H1 (cell line): ENCODE results near the gene KIF13A. TPM values are rescaled to one million over a fixed set of nuclear protein-coding genes. Genes with fewer than 3 reads are reported as not detected.

Experiments used
- CTCF ChIA-PET: fragments of 300-600 bp; sonication (Branson Sonifier 250); formaldehyde crosslinking; loops from one replicate; lab custom pipeline; 2021; ENCODE audit not compliant: partially characterized antibody; lab: Charles Lee
- POLR2A ChIA-PET: fragments of 300-600 bp; sonication (Branson Sonifier 250); formaldehyde crosslinking; loops from one replicate; lab custom pipeline; 2021; ENCODE audit warnings: inconsistent platforms; ENCODE audit not compliant: partially characterized antibody; lab: Charles Lee
- DNase-seq, 2 experiments: peaks; one replicate each; pipeline versions ENCODE4 v3.0.0 to v3.0.0-alpha.2; 2010 to 2022; ENCODE audit warnings: low spot score in 2 of 2, low read depth in 1 of 2, mixed read lengths in 1 of 2
- FAIRE-seq: peaks from 2 replicates; lab custom pipeline; 2011; peaks lifted over from hg19 to GRCh38; lab: Jason Lieb, UNC
- H2AFZ ChIP-seq: 2 replicates; pipeline ENCODE4 v1.8.1; 2012; ENCODE audit warnings: low read length, inconsistent platforms
- H2AK5ac ChIP-seq: 2 replicates; pipeline ENCODE4 v1.6.1; 2013; ENCODE audit warnings: low read depth, low read length
- H2BK120ac ChIP-seq: replicated peaks from 2 replicates; pipeline ENCODE3; 2013; ENCODE audit warnings: low read depth, low read length, inconsistent platforms
- H2BK12ac ChIP-seq: 2 replicates; pipeline ENCODE4 v1.6.1; 2013; ENCODE audit warnings: low read depth, low read length
- H2BK15ac ChIP-seq: 2 replicates; pipeline ENCODE4 v1.6.1; 2013; ENCODE audit warnings: low read length
- H2BK20ac ChIP-seq: 2 replicates; pipeline ENCODE4 v1.6.1; 2013; ENCODE audit warnings: low read length
- H2BK5ac ChIP-seq: 2 replicates; pipeline ENCODE4 v1.6.1; 2013; ENCODE audit warnings: low read depth, low read length
- H3K14ac ChIP-seq: 2 replicates; pipeline ENCODE4 v1.6.1; 2013; ENCODE audit warnings: inconsistent platforms; ENCODE audit not compliant: insufficient read length
- H3K18ac ChIP-seq: 2 replicates; pipeline ENCODE4 v1.6.1; 2013; ENCODE audit warnings: low read length; ENCODE audit errors: extremely low read depth
- H3K23ac ChIP-seq: 2 replicates; pipeline ENCODE4 v1.6.1; 2013; ENCODE audit warnings: inconsistent platforms; ENCODE audit not compliant: insufficient read length
- H3K23me2 ChIP-seq: 2 replicates; pipeline ENCODE4 v1.6.1; 2013; ENCODE audit warnings: low read depth, low read length
- H3K27ac ChIP-seq: 2 replicates; pipeline ENCODE4 v1.6.1; 2011; ENCODE audit warnings: low read depth, low read length, inconsistent platforms
- H3K27me3 ChIP-seq, 4 experiments: replicated peaks in 1 of 4; 1 replicate in 1 of 4; 2 replicates in 3 of 4; pipeline versions ENCODE4 v1.6.1 to v1.8.1; 2011 to 2013; ENCODE audit warnings: low read length in 3 of 4, mild to moderate bottlenecking in 3 of 4, inconsistent platforms in 2 of 4, mixed read lengths in 2 of 4, moderate library complexity in 1 of 4; ENCODE audit not compliant: control insufficient read depth in 3 of 4, insufficient read depth in 3 of 4; ENCODE audit errors: extremely low read depth in 1 of 4
- H3K36me3 ChIP-seq, 4 experiments: 2 replicates each; pipeline versions ENCODE4 v1.6.1 to v1.8.1; 2011 to 2013; ENCODE audit warnings: mild to moderate bottlenecking in 4 of 4, low read length in 3 of 4, moderate library complexity in 2 of 4, control low read depth in 1 of 4, inconsistent platforms in 1 of 4; ENCODE audit not compliant: insufficient read depth in 4 of 4, control insufficient read depth in 2 of 4
- H3K4ac ChIP-seq: replicated peaks from 2 replicates; pipeline ENCODE3; 2013; ENCODE audit warnings: low read length, low read depth, mixed read lengths, inconsistent platforms; ENCODE audit not compliant: insufficient read length
- H3K4me1 ChIP-seq, 4 experiments: replicated peaks in 1 of 4; 1 replicate in 1 of 4; 2 replicates in 3 of 4; pipeline versions ENCODE4 v1.6.1 to v1.8.1; 2011 to 2013; ENCODE audit warnings: low read length in 3 of 4, inconsistent platforms in 2 of 4, mixed read lengths in 1 of 4; ENCODE audit not compliant: insufficient read depth in 4 of 4, control insufficient read depth in 3 of 4
- H3K4me2 ChIP-seq, 2 experiments: 2 replicates each; pipeline versions ENCODE4 v1.6.1 to v1.8.1; 2011 to 2013; ENCODE audit warnings: low read depth in 2 of 2, low read length in 2 of 2, control low read depth in 1 of 2, inconsistent platforms in 1 of 2, mild to moderate bottlenecking in 1 of 2; ENCODE audit not compliant: insufficient read depth in 1 of 2
- H3K4me3 ChIP-seq, 4 experiments: fragments of 200-600, 300-600 bp in 1 of 4; sonication (generic), shearing (Covaris generic), sonication (Bioruptor Twin) in 1 of 4; 2 replicates each; pipeline versions ENCODE4 v1.5.1 to v1.8.1; 2011 to 2016; ENCODE audit warnings: low read length in 4 of 4, low read depth in 3 of 4, control low read depth in 2 of 4, inconsistent platforms in 2 of 4, mild to moderate bottlenecking in 2 of 4, mixed read lengths in 1 of 4, moderate library complexity in 1 of 4; ENCODE audit not compliant: insufficient read depth in 2 of 4; ENCODE audit errors: extremely low read depth in 1 of 4
- H3K56ac ChIP-seq: replicated peaks from 2 replicates; pipeline ENCODE3; 2013; ENCODE audit warnings: low read depth, mild to moderate bottlenecking, mixed read lengths, low read length, inconsistent platforms; ENCODE audit not compliant: insufficient read length
- H3K79me1 ChIP-seq: 2 replicates; pipeline ENCODE4 v1.6.1; 2013; ENCODE audit warnings: low read depth, low read length, control low read depth
- H3K79me2 ChIP-seq, 2 experiments: 2 replicates each; pipeline versions ENCODE4 v1.6.1 to v1.8.1; 2012 to 2013; ENCODE audit warnings: low read length in 2 of 2, mild to moderate bottlenecking in 2 of 2, inconsistent platforms in 1 of 2; ENCODE audit not compliant: insufficient read depth in 2 of 2, control insufficient read depth in 1 of 2
- H3K9ac ChIP-seq, 4 experiments: replicated peaks in 1 of 4; 1 replicate in 1 of 4; 2 replicates in 3 of 4; pipeline versions ENCODE4 v1.6.1 to v1.8.1; 2011 to 2013; ENCODE audit warnings: low read depth in 3 of 4, low read length in 3 of 4, control low read depth in 2 of 4, mild to moderate bottlenecking in 2 of 4, moderate library complexity in 2 of 4, inconsistent platforms in 1 of 4; ENCODE audit errors: extremely low read depth in 1 of 4
- H3K9me3 ChIP-seq, 2 experiments: 2 replicates each; pipeline versions ENCODE4 v1.6.1 to v1.8.1; 2012 to 2013; ENCODE audit warnings: mild to moderate bottlenecking in 2 of 2, moderate library complexity in 2 of 2, control low read depth in 1 of 2, inconsistent platforms in 1 of 2, low read depth in 1 of 2, low read length in 1 of 2, mixed read lengths in 1 of 2; ENCODE audit not compliant: insufficient read depth in 2 of 2
- H4K20me1 ChIP-seq, 2 experiments: replicated peaks in 1 of 2; 2 replicates each; pipeline versions ENCODE3 to v1.8.1; 2011 to 2013; ENCODE audit warnings: inconsistent platforms in 2 of 2, low read length in 2 of 2, mild to moderate bottlenecking in 1 of 2; ENCODE audit not compliant: insufficient read depth in 2 of 2, control insufficient read depth in 1 of 2
- H4K5ac ChIP-seq: 2 replicates; pipeline ENCODE4 v1.6.1; 2013; ENCODE audit warnings: low read length, low read depth, mixed read lengths, inconsistent platforms; ENCODE audit not compliant: insufficient read length
- H4K8ac ChIP-seq: 2 replicates; pipeline ENCODE4 v1.8.0; 2013; ENCODE audit warnings: mild to moderate bottlenecking, moderate library complexity, low read length, inconsistent platforms; ENCODE audit not compliant: insufficient read depth; ENCODE audit errors: extremely low read depth
- H4K91ac ChIP-seq: replicated peaks from 2 replicates; pipeline ENCODE3; 2013; ENCODE audit warnings: low read length, mixed read lengths, inconsistent platforms; ENCODE audit not compliant: insufficient read length
- CBX8 ChIP-seq: fragments of 300-800, 300-1000 bp; sonication (generic); IDR thresholded peaks from 2 replicates; pipeline ENCODE4 v1.7.1; 2016; ENCODE audit warnings: low read depth, low read length, borderline replicate concordance
- CHD1 ChIP-seq: IDR thresholded peaks from 2 replicates; pipeline ENCODE4 v1.6.1; 2012; ENCODE audit warnings: low read depth, low read length, improper control_type of control experiment
- EP300 ChIP-seq, 2 experiments: IDR thresholded peaks; 1 replicate in 1 of 2; 2 replicates in 1 of 2; pipeline ENCODE4 v1.6.1; 2011 to 2012; ENCODE audit warnings: low read depth in 2 of 2, low read length in 2 of 2, mild to moderate bottlenecking in 2 of 2, borderline replicate concordance in 1 of 2, inconsistent platforms in 1 of 2, moderate library complexity in 1 of 2
- EZH2 ChIP-seq: fragments of 200-600 bp; sonication (generic); IDR thresholded peaks from 2 replicates; pipeline ENCODE4 v1.7.1; 2012; ENCODE audit warnings: low read depth, mild to moderate bottlenecking, moderate library complexity, low read length, inconsistent platforms; ENCODE audit not compliant: severe bottlenecking
- HDAC6 ChIP-seq: IDR thresholded peaks from one replicate; pipeline ENCODE4 v1.7.1; 2012; ENCODE audit warnings: low read depth, mild to moderate bottlenecking, inconsistent platforms, low read length, moderate library complexity
- JUN ChIP-seq: IDR thresholded peaks from 2 replicates; pipeline ENCODE4 v1.6.1; 2011; ENCODE audit warnings: low read depth, mild to moderate bottlenecking, improper control_type of control experiment, low read length
- KDM4A ChIP-seq: IDR thresholded peaks from one replicate; pipeline ENCODE4 v1.7.1; 2012; ENCODE audit warnings: low read depth, mild to moderate bottlenecking, moderate library complexity, low read length, inconsistent platforms; ENCODE audit not compliant: severe bottlenecking
- PHF8 ChIP-seq: fragments of 200-600 bp; sonication (generic); conservative IDR thresholded peaks from 2 replicates; pipeline ENCODE4 v1.7.1; 2012; ENCODE audit warnings: low read depth, mild to moderate bottlenecking, inconsistent platforms, low read length, moderate library complexity
- RNF2 ChIP-seq: fragments of 200-900, 300-1000 bp; sonication (generic); IDR thresholded peaks from 2 replicates; pipeline ENCODE4 v1.7.1; 2016; ENCODE audit warnings: borderline replicate concordance, low read depth, mild to moderate bottlenecking, antibody characterized with exemption, low read length; ENCODE audit not compliant: poor library complexity, severe bottlenecking; ENCODE audit errors: missing control alignments
- SIN3A ChIP-seq, 2 experiments: IDR thresholded peaks in 1 of 2; conservative IDR thresholded peaks in 1 of 2; 2 replicates each; pipeline ENCODE4 v1.6.1; 2011 to 2012; ENCODE audit warnings: low read length in 2 of 2, improper control_type of control experiment in 1 of 2, low read depth in 1 of 2, mild to moderate bottlenecking in 1 of 2
- SUZ12 ChIP-seq: fragments of 200-600 bp; sonication (generic); IDR thresholded peaks from 2 replicates; pipeline ENCODE4 v1.6.1; 2012; ENCODE audit warnings: mild to moderate bottlenecking, inconsistent platforms, low read length, moderate library complexity, mixed read lengths
- TAF1 ChIP-seq: IDR thresholded peaks from 2 replicates; pipeline ENCODE4 v1.6.1; 2011; ENCODE audit warnings: mild to moderate bottlenecking, low read depth, low read length
- WGBS, 2 experiments: shearing (Covaris generic) in 1 of 2; methylation state at CpG; one replicate each; pipeline versions ENCODE4 v1.1.6 to v1.1.7; 2013 to 2015; ENCODE audit warnings: low lambda C conversion rate in 2 of 2, mixed read lengths in 2 of 2, inconsistent platforms in 1 of 2, low coverage in 1 of 2, missing lambda C conversion rate in 1 of 2; ENCODE audit not compliant: insufficient replicate concordance in 2 of 2, insufficient coverage in 1 of 2, insufficient read length in 1 of 2; ENCODE audit errors: extremely low coverage in 1 of 2, missing lambda C conversion rate in 1 of 2; 5-methylcytosine and 5-hydroxymethylcytosine counted together
- polyA plus RNA-seq, 7 experiments: library from polyadenylated mRNA; depleted of rRNA in 3 of 7; stranded (reverse) in 5 of 7; unstranded in 2 of 7; fragments of >200 nt in 5 of 7; fragments of 200-250 nt in 2 of 7; gene quantifications; 1 replicate in 5 of 7; 2 replicates in 1 of 7; 4 replicates in 1 of 7; pipeline versions ENCODE4 v1.2.1 to v1.2.3, GENCODE V29; 2011 to 2013; ENCODE audit warnings: missing spikeins in 2 of 7, mixed read lengths in 2 of 7
- total RNA-seq: library from RNA; stranded (reverse); fragmentation: NEBNext Ultra II Directional; extraction: Animal tissue kit (Norgen Biotek cat#: 25700); gene quantifications from 2 replicates; pipeline ENCODE4 v1.2.1, GENCODE V29; 2021
- TF ChIP-seq, protein P1 (sequence below): IDR thresholded peaks from 2 replicates; pipeline ENCODE4 v1.6.1; 2012; ENCODE audit warnings: inconsistent platforms

KIF13A gene
- total and polyA plus RNA-seq, 2 of the 8 experiments (the other 6 are each of a cell fraction or from before 2014, with no cell fraction given): 14.7 to 40.8 TPM

DNA sequence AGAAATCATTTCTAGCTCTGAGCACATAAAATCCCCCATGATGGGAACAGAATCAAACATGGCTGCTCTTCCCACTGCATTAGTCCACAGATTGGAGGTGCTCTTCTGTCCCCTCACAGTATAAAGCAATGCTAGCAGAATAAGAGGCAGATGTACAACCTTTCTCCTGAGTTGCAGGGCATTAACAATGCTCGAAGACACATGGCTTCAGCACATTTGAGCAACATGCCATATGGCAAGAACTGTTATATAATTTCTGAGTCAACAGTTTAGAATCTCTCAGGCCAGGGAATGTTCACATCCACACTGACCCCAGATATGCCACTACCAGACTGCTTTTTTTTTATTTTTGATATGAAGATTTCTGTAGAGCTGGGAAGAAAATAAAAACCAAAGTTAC, 119.6 kb downstream of the KIF13A start:
- H3K27me3 ChIP-seq: no peaks in the 10 kb centered on the region
- no peak overlapping the region for H2BK120ac ChIP-seq
- no peak overlapping the region for H4K8ac ChIP-seq
- 87% methylated on average over 1 of the region's 1 CpG; no CpG with 5 or more reads in 1 of the 2 experiments for WGBS, 2 experiments
- H2BK5ac ChIP-seq: no peak overlapping the region
- FAIRE-seq (no peak), DNase-seq (no peak)
- no peaks in the 10 kb centered on the region for H3K4me1 ChIP-seq
- POLR2A ChIA-PET: interaction anchor here (1.0 kb wide), 1 partner anchor 18 kb away, joined by 3 read pairs; no protein-coding TSS in a partner anchor
- no peak overlapping the region for H2BK12ac ChIP-seq
- H3K79me1 ChIP-seq: no peaks in the 10 kb centered on the region
- H3K4me3 ChIP-seq: no peak overlapping the region
- no peaks in the 10 kb centered on the region for H3K23me2 ChIP-seq
- no peak overlapping the region for H3K9ac ChIP-seq
- H3K4me2 ChIP-seq: no peak overlapping the region
- CTCF ChIA-PET: interaction anchor here (0.5 to 1.8 kb wide), 2 partner anchors 255 to 1810 kb away, joined by 4 read pairs; partner anchors contain the start of gene NHLRC1
- H2BK15ac ChIP-seq: no peak overlapping the region
- no peaks in the 10 kb centered on the region for H3K79me2 ChIP-seq
- H3K36me3 ChIP-seq: no peaks in the 10 kb centered on the region
- no peak overlapping the region for H4K5ac ChIP-seq
- no peak overlapping the region for H2AK5ac ChIP-seq
- no peak overlapping the region for H3K4ac ChIP-seq
- peaks cover 0 to 5% of the 10 kb centered on the region in 2 experiments for H4K20me1 ChIP-seq
- no peaks in the 10 kb centered on the region for H3K9me3 ChIP-seq
- no peak overlapping the region for H4K91ac ChIP-seq
- no peak overlapping the region for H3K27ac ChIP-seq
- no peak overlapping the region for H3K56ac ChIP-seq
- no peak overlapping the region for H3K18ac ChIP-seq
- no peak overlapping the region for H2AFZ ChIP-seq
- no peak overlapping the region for H2BK20ac ChIP-seq
- H3K14ac ChIP-seq: no peak overlapping the region
- H3K23ac ChIP-seq: no peak overlapping the region
- TF ChIP-seq EZH2: no peak
- TF ChIP-seq SUZ12: no peak
- TF ChIP-seq SIN3A (conservative IDR thresholded peaks at IDR 0.05 in 1 of 2, IDR thresholded peaks at IDR 0.05 in 1 of 2; ENCODE audit: low read depth in 1 of 2, low read length in 2 of 2): no peak
- no peak for TF ChIP-seq RNF2
- no peak for TF ChIP-seq EP300 (IDR thresholded peaks at IDR 0.05; ENCODE audit: borderline replicate concordance in 1 of 2, low read depth in 2 of 2, low read length in 2 of 2)
- TF ChIP-seq KDM4A: no peak
- TF ChIP-seq JUN: no peak
- no peak for TF ChIP-seq CHD1
- no peak for TF ChIP-seq CBX8
- no peak for TF ChIP-seq PHF8
- TF ChIP-seq TAF1: no peak
- TF ChIP-seq, protein P1, sequence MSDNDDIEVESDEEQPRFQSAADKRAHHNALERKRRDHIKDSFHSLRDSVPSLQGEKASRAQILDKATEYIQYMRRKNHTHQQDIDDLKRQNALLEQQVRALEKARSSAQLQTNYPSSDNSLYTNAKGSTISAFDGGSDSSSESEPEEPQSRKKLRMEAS: no peak
- no peak for TF ChIP-seq HDAC6
